K562 (cell line): ENCODE data around the gene SERTAD2. TPM values are rescaled to one million over a fixed set of nuclear protein-coding genes. Genes with fewer than 3 reads are reported as not detected.

Source experiments
- ATAC-seq: fragments of 200-7000 bp; cut with Tn5 transposase; 3 replicates; pipeline ENCODE4 v1.9.1; 2020; ENCODE audit warnings: moderate library complexity
- BruUV-seq: library from RNA; stranded (reverse); fragments of 400-500 nt; replicated peaks from 2 replicates; lab custom pipeline; 2021; lab: Mats Ljungman, UMichigan
- CTCF ChIA-PET: fragments of 300-600 bp; formaldehyde crosslinking; extraction: SDS; loops from one replicate; lab custom pipeline; 2021; ENCODE audit warnings: low intra/inter-chr PET ratio; lab: Yijun Ruan, JAX
- POLR2A ChIA-PET: fragments of 300-600, 350-650 bp; sonication (Branson Sonifier 250); formaldehyde crosslinking; extraction: SDS; loops from one replicate; lab custom pipeline; 2021; ENCODE audit warnings: antibody characterized with exemption, inconsistent platforms; lab: Yijun Ruan, JAX
- DNase-seq, 4 experiments: peaks; one replicate each; pipeline versions ENCODE4 v3.0.0 to v3.0.0-alpha.2; 2011 to 2018; ENCODE audit warnings: low spot score in 3 of 4, mixed read lengths in 3 of 4; ENCODE audit errors: extremely low read depth in 1 of 4
- FAIRE-seq: peaks from 2 replicates; lab custom pipeline; 2011; peaks lifted over from hg19 to GRCh38; lab: Jason Lieb, UNC
- H2AFZ ChIP-seq: 2 replicates; pipeline ENCODE4 v1.6.0; 2011; ENCODE audit warnings: low read depth, low read length, control low read depth, inconsistent platforms
- H3K27ac ChIP-seq: fragments of 200-600 bp; 3 replicates; pipeline ENCODE4 v1.8.0; 2011; ENCODE audit warnings: low read depth, mild to moderate bottlenecking, control low read depth, inconsistent platforms, low read length, moderate library complexity, mixed read lengths; ENCODE audit errors: extremely low read depth
- H3K27me3 ChIP-seq, 2 experiments: fragments of 300-600 bp in 1 of 2; 2 replicates in 1 of 2; 3 replicates in 1 of 2; pipeline versions ENCODE4 v1.6.0 to v1.8.0; 2011; ENCODE audit warnings: inconsistent platforms in 2 of 2, low read length in 2 of 2, mild to moderate bottlenecking in 1 of 2, mixed read lengths in 1 of 2, moderate library complexity in 1 of 2; ENCODE audit not compliant: control insufficient read depth in 2 of 2, insufficient read depth in 2 of 2
- H3K36me3 ChIP-seq: fragments of 300-600 bp; 3 replicates; pipeline ENCODE4 v1.8.0; 2011; ENCODE audit warnings: mild to moderate bottlenecking, low read length, inconsistent platforms; ENCODE audit not compliant: control insufficient read depth, insufficient read depth
- H3K4me1 ChIP-seq, 2 experiments: fragments of 200-600 bp in 1 of 2; replicated peaks in 1 of 2; 2 replicates in 1 of 2; 3 replicates in 1 of 2; pipeline versions ENCODE4 v1.5.1 to v1.8.0; 2011; ENCODE audit warnings: inconsistent platforms in 2 of 2, low read length in 2 of 2, mild to moderate bottlenecking in 1 of 2, mixed read lengths in 1 of 2, moderate library complexity in 1 of 2; ENCODE audit not compliant: control insufficient read depth in 2 of 2, insufficient read depth in 2 of 2
- H3K4me2 ChIP-seq: 2 replicates; pipeline ENCODE4 v1.6.1; 2011; ENCODE audit warnings: low read length, control low read depth, inconsistent platforms, mixed read lengths; ENCODE audit not compliant: insufficient read depth
- H3K4me3 ChIP-seq: fragments of 200-600 bp; sonication (generic), shearing (Covaris generic); 2 replicates; pipeline ENCODE4 v1.5.1; 2016; ENCODE audit warnings: control low read depth, inconsistent platforms
- H3K79me2 ChIP-seq: fragments of 200-600 bp; 3 replicates; pipeline ENCODE4 v1.8.0; 2011; ENCODE audit warnings: low read length, inconsistent platforms; ENCODE audit not compliant: control insufficient read depth, insufficient read depth
- H3K9ac ChIP-seq, 2 experiments: 2 replicates each; pipeline versions ENCODE4 v1.6.0 to v1.6.1; 2011; ENCODE audit warnings: low read depth in 2 of 2, low read length in 2 of 2, control low read depth in 1 of 2, inconsistent platforms in 1 of 2, mild to moderate bottlenecking in 1 of 2, mixed read lengths in 1 of 2; ENCODE audit not compliant: insufficient read depth in 1 of 2
- H3K9me1 ChIP-seq: one replicate; pipeline ENCODE4 v1.6.0; 2011; ENCODE audit warnings: inconsistent platforms, mild to moderate bottlenecking, low read length, moderate library complexity; ENCODE audit not compliant: control insufficient read depth, insufficient read depth
- H3K9me3 ChIP-seq: replicated peaks from 2 replicates; pipeline ENCODE4 v1.5.1; 2011; ENCODE audit warnings: low read depth, low read length, inconsistent platforms; ENCODE audit not compliant: control insufficient read depth, insufficient read depth
- H4K20me1 ChIP-seq: replicated peaks from 2 replicates; pipeline ENCODE4 v1.6.1; 2011; ENCODE audit warnings: low read length, inconsistent platforms, mixed read lengths; ENCODE audit not compliant: control insufficient read depth, insufficient read depth
- HOXB6 ChIP-seq: fragments of 250-450 bp; sonication (Bioruptor Pico); IDR thresholded peaks from 2 replicates; pipeline ENCODE4 v1.5.1; 2022; ENCODE audit warnings: mild to moderate bottlenecking, borderline replicate concordance
- ZNF143 ChIP-seq: sonication (generic); formaldehyde crosslinking; IDR thresholded peaks from 2 replicates; pipeline ENCODE4 v1.9.0; 2022; ENCODE audit warnings: mild to moderate bottlenecking, missing genetic modification reagents
- WGBS: fragments of 100-300 bp; shearing (Covaris generic); methylation state at CpG from one replicate; pipeline ENCODE4 v1.1.6; 2016; ENCODE audit warnings: low coverage, mixed read lengths; ENCODE audit not compliant: insufficient coverage; ENCODE audit errors: missing lambda C conversion rate; 5-methylcytosine and 5-hydroxymethylcytosine counted together
- in situ Hi-C: fragments of 300-500 bp; cut with MboI; formaldehyde crosslinking; loops from 4 replicates; pipeline ENCODE4 v1.15.0; 2018; ENCODE audit warnings: inconsistent platforms, mixed read lengths
- intact Hi-C: fragments of 100-400 bp; cut with micrococcal nuclease; formaldehyde crosslinking; loops from 2 replicates; pipeline ENCODE4 v1.14.2; 2022
- polyA plus RNA-seq, 8 experiments: library from polyadenylated mRNA; depleted of rRNA in 4 of 8; stranded (reverse) in 5 of 8; unstranded in 3 of 8; fragments of >200 nt; fragmentation: Nextera tagmentation in 2 of 8; fragmentation: Illumina TruSeq in 1 of 8; extraction: Ambion mirVana in 2 of 8; extraction: Trizol in 1 of 8; gene quantifications; 2 replicates each; pipeline versions ENCODE4 v1.2.1 to v1.2.3, GENCODE V29; 2011 to 2014; ENCODE audit warnings: inconsistent platforms in 1 of 8, missing spikeins in 1 of 8
- total RNA-seq, 7 experiments: library from RNA; depleted of rRNA in 6 of 7; stranded (reverse); fragments of >200 nt in 6 of 7; fragmentation: Illumina TruSeq in 2 of 7; extraction: Trizol in 2 of 7; gene quantifications; 2 replicates each; pipeline versions ENCODE4 v1.2.1 to v1.2.3, GENCODE V29; 2011 to 2021; ENCODE audit warnings: low replicate concordance in 1 of 7
- TF ChIP-seq, protein P1 (sequence below): fragments of 250-450 bp; sonication (Bioruptor Pico); IDR thresholded peaks from 2 replicates; pipeline ENCODE4 v1.5.1; 2021; ENCODE audit warnings: mild to moderate bottlenecking

SERTAD2 gene
- total and polyA plus RNA-seq, 9 of the 15 experiments (the other 6 are each of a cell fraction or from before 2014, with no cell fraction given): 3.0 to 12.5 (median 6.1) TPM

DNA sequence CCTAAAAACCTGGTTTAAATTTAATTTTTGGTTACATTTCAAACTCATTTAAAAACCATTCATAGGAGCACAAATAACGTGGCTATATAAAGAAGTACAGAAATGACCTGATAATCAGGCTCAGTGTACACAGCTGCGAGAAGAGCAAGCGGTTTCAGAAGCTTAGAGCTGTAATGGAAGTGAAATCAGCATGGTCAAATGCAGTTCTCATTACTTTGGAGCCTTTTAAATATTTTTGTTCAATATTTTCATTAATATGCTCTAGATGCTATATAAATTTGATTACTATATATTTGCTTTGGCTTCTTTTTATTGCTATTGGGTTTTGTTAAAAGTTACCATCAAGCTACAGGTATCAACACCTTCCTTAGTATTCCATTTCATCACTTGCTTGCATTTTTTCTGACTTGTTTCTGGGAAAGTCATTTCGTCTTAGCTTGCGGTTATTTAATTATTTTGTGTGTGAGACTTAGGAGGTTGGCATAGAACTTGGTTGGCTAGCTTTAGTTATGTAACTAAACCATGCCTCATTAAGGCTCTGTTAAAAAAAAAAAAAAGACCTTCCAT is 70.9 kb downstream of the SERTAD2 start:
- TF ChIP-seq ZNF143 (CRISPR knock-in tag): no peak
- TF ChIP-seq, protein P1, sequence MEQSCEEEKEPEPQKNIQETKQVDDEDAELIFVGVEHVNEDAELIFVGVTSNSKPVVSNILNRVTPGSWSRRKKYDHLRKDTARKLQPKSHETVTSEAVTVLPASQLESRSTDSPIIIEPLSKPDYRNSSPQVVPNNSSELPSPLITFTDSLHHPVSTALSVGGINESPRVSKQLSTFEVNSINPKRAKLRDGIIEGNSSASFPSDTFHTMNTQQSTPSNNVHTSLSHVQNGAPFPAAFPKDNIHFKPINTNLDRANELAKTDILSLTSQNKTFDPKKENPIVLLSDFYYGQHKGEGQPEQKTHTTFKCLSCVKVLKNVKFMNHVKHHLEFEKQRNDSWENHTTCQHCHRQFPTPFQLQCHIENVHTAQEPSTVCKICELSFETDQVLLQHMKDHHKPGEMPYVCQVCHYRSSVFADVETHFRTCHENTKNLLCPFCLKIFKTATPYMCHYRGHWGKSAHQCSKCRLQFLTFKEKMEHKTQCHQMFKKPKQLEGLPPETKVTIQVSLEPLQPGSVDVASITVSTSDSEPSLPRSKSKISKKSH (CRISPR knock-in tag): no peak
- no peak for TF ChIP-seq HOXB6 (CRISPR knock-in tag)
- H2AFZ ChIP-seq: no peak overlapping the region
- ATAC-seq: no peak
- DNase-seq: no peak
- H4K20me1 ChIP-seq: no peaks in the 10 kb centered on the region
- no peaks in the 10 kb centered on the region for H3K9me3 ChIP-seq
- H3K9ac ChIP-seq: no peak overlapping the region
- no peak overlapping the region for H3K27ac ChIP-seq
- peaks cover 15% of the 10 kb centered on the region; the same call in 2 of the 3 replicates for H3K36me3 ChIP-seq
- no peak for FAIRE-seq
- in situ Hi-C loops (no loop called here), intact Hi-C loops (loop anchor here (10.0 kb wide), 1 partner anchor 538 kb away; no protein-coding TSS in a partner anchor)
- no peaks in the 10 kb centered on the region for H3K4me1 ChIP-seq
- ChIA-PET POLR2A (interaction anchor here (1.1 to 1.3 kb wide), 4 partner anchors 12 to 167 kb away, joined by 3 to 4 read pairs (median 4); no protein-coding TSS in a partner anchor), CTCF (no interaction called here)
- no peaks in the 10 kb centered on the region for H3K9me1 ChIP-seq
- no peaks in the 10 kb centered on the region for H3K27me3 ChIP-seq
- no peak overlapping the region for H3K4me2 ChIP-seq
- no TSS peak for BruUV-seq
- no peaks in the 10 kb centered on the region for H3K79me2 ChIP-seq
- H3K4me3 ChIP-seq: no peak overlapping the region
- WGBS: 91% methylated on average over 5 of the region's 5 CpGs
